Osteoblast (primary cell): ENCODE measurements around the gene CDC37L1. TPM values are rescaled to one million over a fixed set of nuclear protein-coding genes. Genes with fewer than 3 reads are reported as not detected.
"Not testable (repeated sequence)": the region's sequence is repeated elsewhere in the genome, so short reads cannot be mapped to it uniquely, and the experiment has no call there.

ENCODE experiments used
- DNase-seq: peaks from one replicate; pipeline ENCODE4 v3.0.0; 2011; ENCODE audit warnings: low spot score, mixed read lengths; ENCODE audit not compliant: insufficient read length; ENCODE audit errors: missing footprints
- H2AFZ ChIP-seq: 2 replicates; pipeline ENCODE4 v1.6.0; 2011; ENCODE audit warnings: mild to moderate bottlenecking, low read length
- H3K27ac ChIP-seq: 2 replicates; pipeline ENCODE4 v1.5.1; 2011; ENCODE audit warnings: mild to moderate bottlenecking, low read depth, low read length, moderate library complexity
- H3K27me3 ChIP-seq: 2 replicates; pipeline ENCODE4 v1.6.0; 2012; ENCODE audit warnings: mild to moderate bottlenecking, control low read depth, inconsistent platforms, low read length, moderate library complexity; ENCODE audit not compliant: insufficient read depth
- H3K36me3 ChIP-seq: 2 replicates; pipeline ENCODE4 v1.5.1; 2011; ENCODE audit warnings: mild to moderate bottlenecking, low read length, control low read depth, moderate library complexity; ENCODE audit not compliant: insufficient read depth
- H3K4me1 ChIP-seq: 2 replicates; pipeline ENCODE4 v1.5.1; 2011; ENCODE audit warnings: mild to moderate bottlenecking, low read length, control low read depth, moderate library complexity; ENCODE audit not compliant: insufficient read depth
- H3K4me2 ChIP-seq: 2 replicates; pipeline ENCODE4 v1.6.0; 2011; ENCODE audit warnings: mild to moderate bottlenecking, low read length; ENCODE audit not compliant: insufficient read depth
- H3K4me3 ChIP-seq: fragments of 200-600 bp; sonication (generic); 3 replicates; pipeline ENCODE4 v1.5.1; 2012; ENCODE audit warnings: mild to moderate bottlenecking, low read length, inconsistent platforms; ENCODE audit not compliant: insufficient read depth
- H3K79me2 ChIP-seq: 2 replicates; pipeline ENCODE4 v1.6.0; 2012; ENCODE audit warnings: mild to moderate bottlenecking, low read length, control low read depth, inconsistent platforms; ENCODE audit not compliant: insufficient read depth
- H3K9me3 ChIP-seq: 2 replicates; pipeline ENCODE4 v1.5.1; 2011; ENCODE audit warnings: low read depth, low read length, control low read depth
- H4K20me1 ChIP-seq: 2 replicates; pipeline ENCODE4 v1.6.0; 2012; ENCODE audit warnings: mild to moderate bottlenecking, low read length, control low read depth; ENCODE audit not compliant: insufficient read depth
- CTCF ChIP-seq: IDR thresholded peaks from 2 replicates; pipeline ENCODE4 v1.5.1; 2011; ENCODE audit warnings: mild to moderate bottlenecking, low read depth, low read length, moderate library complexity; ENCODE audit errors: extremely low read depth
- total RNA-seq: library from RNA; depleted of rRNA; stranded (reverse); fragments of >200 nt; gene quantifications from 2 replicates; pipeline ENCODE4 v1.2.3, GENCODE V29; 2012

The CDC37L1 gene
- total RNA-seq, 1 donor = 29.3 TPM

GRCh38 chr9:4640027-4640426 lies 39.3 kb upstream of the CDC37L1 start:
- Histone ChIP-seq H3K27me3 (no peaks in the 10 kb centered on the region), H3K4me3 (no peak overlapping the region), H3K4me2 (no peak overlapping the region), H3K36me3 (no peaks in the 10 kb centered on the region), H3K4me1 (no peaks in the 10 kb centered on the region), H3K79me2 (no peaks in the 10 kb centered on the region), H4K20me1 (no peaks in the 10 kb centered on the region), H2AFZ (no peak overlapping the region), H3K27ac (no peak overlapping the region), H3K9me3 (no peaks in the 10 kb centered on the region)
- peak; percentile 38 for DNase-seq
- peak; percentile 59 for TF ChIP-seq CTCF

GRCh38 chr9:4642351-4642750 lies 37.0 kb upstream of the CDC37L1 start:
- Histone ChIP-seq H2AFZ (no peak overlapping the region), H4K20me1 (no peaks in the 10 kb centered on the region)
- no peak for DNase-seq

GRCh38 chr9:4654084-4654483 lies 25.3 kb upstream of the CDC37L1 start:
- H3K79me2 ChIP-seq = no peaks in the 10 kb centered on the region
- H3K4me3 ChIP-seq = no peak overlapping the region
- DNase-seq = no peak
- H3K27me3 ChIP-seq = no peaks in the 10 kb centered on the region
- no peaks in the 10 kb centered on the region for H3K9me3 ChIP-seq
- no peak for TF ChIP-seq CTCF
- no peak overlapping the region for H3K4me2 ChIP-seq
- no peaks in the 10 kb centered on the region for H3K36me3 ChIP-seq
- no peak overlapping the region for H2AFZ ChIP-seq
- no peaks in the 10 kb centered on the region for H3K4me1 ChIP-seq
- H4K20me1 ChIP-seq = no peaks in the 10 kb centered on the region
- H3K27ac ChIP-seq = no peak overlapping the region

More at GRCh38 chr9:4642351-4642750, 37.0 kb upstream of the CDC37L1 start:
- H3K4me2 ChIP-seq = no peak overlapping the region
- no peaks in the 10 kb centered on the region for H3K9me3 ChIP-seq
- no peak for TF ChIP-seq CTCF
- H3K36me3 ChIP-seq = no peaks in the 10 kb centered on the region
- H3K79me2 ChIP-seq = no peaks in the 10 kb centered on the region
- H3K27ac ChIP-seq = no peak overlapping the region
- H3K27me3 ChIP-seq = no peaks in the 10 kb centered on the region
- no peak overlapping the region for H3K4me3 ChIP-seq
- no peaks in the 10 kb centered on the region for H3K4me1 ChIP-seq

GRCh38 chr9:4654538-4654937 lies 24.8 kb upstream of the CDC37L1 start:
- no peak for TF ChIP-seq CTCF
- Histone ChIP-seq H3K4me3 (no peak overlapping the region), H3K4me2 (no peak overlapping the region), H3K79me2 (no peaks in the 10 kb centered on the region), H4K20me1 (no peaks in the 10 kb centered on the region), H3K9me3 (no peaks in the 10 kb centered on the region), H2AFZ (no peak overlapping the region), H3K36me3 (no peaks in the 10 kb centered on the region), H3K4me1 (no peaks in the 10 kb centered on the region), H3K27ac (no peak overlapping the region), H3K27me3 (no peaks in the 10 kb centered on the region)
- no peak for DNase-seq

- H3K79me2 ChIP-seq, DNase-seq, H3K27me3 ChIP-seq, H3K4me3 ChIP-seq, H3K27ac ChIP-seq, H3K36me3 ChIP-seq, H3K4me2 ChIP-seq, H2AFZ ChIP-seq, H4K20me1 ChIP-seq, H3K9me3 ChIP-seq, H3K4me1 ChIP-seq: not testable (repeated sequence)
These were observed 23.2 kb upstream of the CDC37L1 start for GRCh38 chr9:4656196-4656595.
